Vein endothelial cell (primary cell): ENCODE data around the gene MTCH1. TPM values are rescaled to one million over a fixed set of nuclear protein-coding genes. Genes with fewer than 3 reads are reported as not detected.

Experiments used
- total RNA-seq: library from RNA; depleted of rRNA; stranded (reverse); fragments of >200 nt; gene quantifications from 2 replicates; pipeline ENCODE4 v1.2.3, GENCODE V29; 2012

MTCH1 gene
- 275 and 301 TPM in 2 replicates for total RNA-seq

GRCh38 chr6:36985808-36986703 lies at the start of gene MTCH1:
TSS of gene MTCH1 (minus strand) at chr6:36986196. CDS start at chr6:36986173, 23 bp downstream.

GRCh38 chr6:37005061-37005810 lies 19.2 kb upstream of the MTCH1 start, which contains the start of gene FGD2:
TSS of gene FGD2 (plus strand) at chr6:37005655. CDS start at chr6:37005818, 163 bp downstream.

GRCh38 chr6:36954262-36954931 lies 31.6 kb downstream of the MTCH1 start, which contains the start of gene PI16:
TSS of gene PI16 (plus strand) at chr6:36954738. CDS start at chr6:36954761, 23 bp downstream.

Other genes starting within 250 kb of the MTCH1 start
- gene CPNE5, start 146.8 kb downstream of the MTCH1 start, total RNA-seq, result 10.1 and 23.5 TPM in 2 replicates
- gene PPIL1, start 111.4 kb downstream of the MTCH1 start, total RNA-seq, result 34.9 and 38.1 TPM in 2 replicates
- 40.8 and 41.3 TPM in 2 replicates for gene C6orf89, start 100.2 kb downstream of the MTCH1 start, total RNA-seq
- gene PI16, start 31.5 kb downstream of the MTCH1 start, total RNA-seq, result not detected in 2 replicates
- gene FGD2, start 19.5 kb upstream of the MTCH1 start, total RNA-seq, result not detected in 2 replicates
- 1.1 and 2.0 TPM in 2 replicates for gene PIM1, start 184.0 kb upstream of the MTCH1 start, total RNA-seq